ENCODE measurements around the gene TMEM175. TPM values are rescaled to one million over a fixed set of nuclear protein-coding genes. Genes with fewer than 3 reads are reported as not detected.
A peak's percentile ranks its signal among the peaks of the same experiment; 100 is the strongest.

The TMEM175 gene
- total RNA-seq, 2 experiments from 2014 or later: 12.5 to 33.1 TPM

- Histone ChIP-seq H3K4me2 (ENCODE audit: low read length) (no peak overlapping the region), H3K36me3 (ENCODE audit: insufficient read depth, low read length) (no peaks in the 10 kb centered on the region), H3K79me2 (ENCODE audit: insufficient read depth, low read depth, low read length) (no peaks in the 10 kb centered on the region), H3K4me1 (ENCODE audit: insufficient read depth, low read length, poor library complexity, severe bottlenecking) (peaks cover 7% of the 10 kb centered on the region), H3K9me2 (ENCODE audit: insufficient read depth, low read length) (no peaks in the 10 kb centered on the region), H3K9me3 (ENCODE audit: low read length) (no peaks in the 10 kb centered on the region), H3K27ac (ENCODE audit: low read depth, low read length, poor library complexity, severe bottlenecking) (no peak overlapping the region), H2AFZ (ENCODE audit: low read length) (no peak overlapping the region), H4K20me1 (ENCODE audit: insufficient read depth, low read length) (no peaks in the 10 kb centered on the region), H3K4me3 (ENCODE audit: low read depth, low read length, poor library complexity, severe bottlenecking) (no peak overlapping the region)
- BruUV-seq (replicated peaks): no TSS peak
- CTCF ChIA-PET (ENCODE audit: unreplicated experiment): no interaction called here
- POLR2A ChIA-PET: interaction anchor here (0.5 kb wide), 1 partner anchor 693 kb away, joined by 3 read pairs; no protein-coding TSS in a partner anchor
- TF ChIP-seq EZH2phosphoT487 (IDR thresholded peaks at IDR 0.05; ENCODE audit: borderline replicate concordance, low read depth, low read length) (no peak), CTCF (conservative IDR thresholded peaks at IDR 0.05; ENCODE audit: low read length) (no peak)
- no peak for DNase-seq (ENCODE audit: low spot score)
- intact Hi-C loops (cut with micrococcal nuclease; ENCODE audit: unreplicated experiment): loop anchor here (5.0 kb wide), 1 partner anchor 34 kb away; no protein-coding TSS in a partner anchor
Measured at GRCh38 chr4:970854-971520, 38.7 kb downstream of the TMEM175 start.

- no peak for DNase-seq (ENCODE audit: low spot score)
- Histone ChIP-seq H3K36me3 (ENCODE audit: insufficient read depth, low read length) (no peaks in the 10 kb centered on the region), H3K9me2 (ENCODE audit: insufficient read depth, low read length) (no peaks in the 10 kb centered on the region), H4K20me1 (ENCODE audit: insufficient read depth, low read length) (no peaks in the 10 kb centered on the region), H3K27ac (ENCODE audit: low read depth, low read length, poor library complexity, severe bottlenecking) (no peak overlapping the region), H3K79me2 (ENCODE audit: insufficient read depth, low read depth, low read length) (no peaks in the 10 kb centered on the region), H3K4me3 (ENCODE audit: low read depth, low read length, poor library complexity, severe bottlenecking) (peak overlapping the region; percentile 95), H3K9me3 (ENCODE audit: low read length) (no peaks in the 10 kb centered on the region), H3K4me1 (ENCODE audit: insufficient read depth, low read length, poor library complexity, severe bottlenecking) (peaks cover 7% of the 10 kb centered on the region), H3K4me2 (ENCODE audit: low read length) (peak overlapping the region; percentile 96), H2AFZ (ENCODE audit: low read length) (no peak overlapping the region)
- no TSS peak for BruUV-seq (replicated peaks)
- ChIA-PET CTCF (ENCODE audit: unreplicated experiment) (no interaction called here), POLR2A (no interaction called here)
- no peak for TF ChIP-seq EZH2phosphoT487 (IDR thresholded peaks at IDR 0.05; ENCODE audit: borderline replicate concordance, low read depth, low read length)
- TF ChIP-seq CTCF (conservative IDR thresholded peaks at IDR 0.05; ENCODE audit: low read length): no peak
- intact Hi-C loops (cut with micrococcal nuclease; ENCODE audit: unreplicated experiment): loop anchor here (5.0 kb wide), 1 partner anchor 35 kb away; no protein-coding TSS in a partner anchor
Measured at GRCh38 chr4:971666-972500, 39.6 kb downstream of the TMEM175 start.

Data from OCI-LY7 (cell line).